Amniotic epithelial cell (primary cell): Measurements from ENCODE around the gene C2CD2L.
"Not testable (repeated sequence)": the region's sequence is repeated elsewhere in the genome, so short reads cannot be mapped to it uniquely, and the experiment has no call there.

Experiments used
- DNase-seq: peaks from one replicate; pipeline ENCODE4 v3.0.0-alpha.2; 2010; ENCODE audit warnings: low read depth

The C2CD2L gene

GRCh38 chr11:119115484-119116234 lies 8.5 kb downstream of the C2CD2L start:
- peak; percentile 63 for DNase-seq

GRCh38 chr11:119116235-119116594 lies 9.1 kb downstream of the C2CD2L start:
- DNase-seq = no peak

DNA sequence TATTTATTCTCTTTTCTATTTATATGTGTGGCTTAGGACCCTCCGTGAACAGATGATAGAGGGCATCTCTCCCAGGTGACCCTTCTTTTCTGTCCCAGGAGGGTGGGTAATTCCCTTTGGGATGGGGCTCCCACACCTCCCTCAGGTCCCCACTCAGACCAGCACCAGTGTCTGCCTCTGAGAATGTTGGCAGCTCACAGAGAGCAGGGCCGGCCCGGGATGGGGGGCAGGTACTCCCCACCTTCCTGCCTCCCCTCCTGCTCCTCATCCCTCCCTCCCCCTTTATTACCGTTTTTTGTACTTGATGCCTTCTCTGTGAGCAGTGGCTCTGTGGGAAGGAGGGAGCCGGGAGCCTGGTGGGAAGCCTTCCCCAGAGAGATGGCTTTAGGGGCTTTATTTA lies 9.5 kb downstream of the C2CD2L start:
- no peak for DNase-seq

DNA sequence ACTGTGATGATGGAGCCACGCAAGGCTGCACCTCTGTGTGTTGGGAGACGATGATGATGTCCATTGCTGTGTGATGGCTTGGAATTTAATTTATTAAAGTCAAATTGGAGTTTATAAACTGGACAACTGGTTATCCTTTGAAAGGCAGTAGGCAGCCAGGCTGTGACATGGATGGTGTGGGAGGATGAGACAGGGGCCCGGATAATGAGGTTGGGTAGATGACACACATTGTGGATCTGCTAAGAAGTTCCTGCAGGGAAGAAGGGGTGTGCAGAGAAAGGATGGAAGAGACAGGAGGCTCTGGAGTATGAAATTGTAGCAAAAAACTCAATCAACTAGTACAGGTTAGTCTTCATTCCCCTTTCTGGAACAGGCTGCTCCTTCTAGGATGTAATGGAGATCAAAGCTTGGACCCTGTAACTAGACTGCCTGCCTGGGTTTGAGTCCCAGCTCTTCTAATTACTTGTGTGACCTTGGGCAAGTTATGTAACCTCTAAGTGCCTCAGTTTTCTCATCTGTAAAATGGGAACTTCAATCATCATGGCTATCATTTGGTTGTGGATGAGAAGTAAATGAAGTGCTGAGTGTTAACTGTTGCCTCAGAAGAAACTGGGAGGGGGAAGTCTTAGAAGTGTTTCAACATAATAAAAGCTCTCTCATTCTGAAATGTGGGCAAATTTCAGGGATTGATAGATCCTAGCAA lies 10.0 kb downstream of the C2CD2L start:
- no peak for DNase-seq

GRCh38 chr11:119118227-119118626 lies 11.1 kb downstream of the C2CD2L start:
- no peak for DNase-seq

DNA sequence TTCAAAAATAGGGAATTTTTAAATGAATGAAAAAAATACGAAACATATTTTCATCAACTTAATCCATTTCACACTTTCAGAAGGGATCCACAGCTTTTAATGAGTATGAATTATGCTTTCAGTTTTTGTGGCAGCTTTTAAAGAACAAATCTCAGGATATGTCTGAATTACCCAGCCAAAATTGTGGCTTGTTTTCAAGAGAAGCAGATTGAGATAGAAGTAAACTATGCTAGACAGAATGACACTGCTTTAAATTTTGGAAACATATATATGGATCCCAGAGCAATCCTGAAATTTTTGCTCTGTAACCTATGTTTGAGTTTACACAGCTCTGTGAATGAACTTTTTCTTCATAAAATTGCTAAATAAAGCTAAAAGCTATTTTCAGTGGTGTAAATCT lies 11.8 kb downstream of the C2CD2L start:
- DNase-seq = no peak

- peak; percentile 31 for DNase-seq
Measured at GRCh38 chr11:119120639-119121007, 13.5 kb downstream of the C2CD2L start.

GRCh38 chr11:119121008-119121810 lies 14.1 kb downstream of the C2CD2L start, which contains the start of gene HINFP:
Gene HINFP, plus strand, starts transcription at chr11:119121580. Its CDS starts 5,365 bp downstream, at chr11:119126945.
- peak; percentile 99 for DNase-seq

DNA sequence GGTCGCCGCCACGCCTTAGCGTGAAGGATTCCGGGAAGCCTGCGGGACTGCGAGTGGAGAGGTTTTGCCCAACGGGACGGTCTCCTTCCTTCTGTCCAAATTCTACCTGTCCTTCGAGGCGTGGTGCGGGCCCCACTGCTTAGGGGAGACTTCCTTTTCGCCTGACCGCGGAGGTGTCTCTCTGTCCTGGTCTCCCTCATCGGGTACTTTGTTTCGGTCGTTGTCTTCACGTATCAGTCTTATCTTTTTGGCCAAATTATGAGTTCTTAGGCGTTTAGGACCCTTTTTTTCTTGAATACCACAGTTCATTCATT lies 14.6 kb downstream of the C2CD2L start:
- no peak for DNase-seq

DNA sequence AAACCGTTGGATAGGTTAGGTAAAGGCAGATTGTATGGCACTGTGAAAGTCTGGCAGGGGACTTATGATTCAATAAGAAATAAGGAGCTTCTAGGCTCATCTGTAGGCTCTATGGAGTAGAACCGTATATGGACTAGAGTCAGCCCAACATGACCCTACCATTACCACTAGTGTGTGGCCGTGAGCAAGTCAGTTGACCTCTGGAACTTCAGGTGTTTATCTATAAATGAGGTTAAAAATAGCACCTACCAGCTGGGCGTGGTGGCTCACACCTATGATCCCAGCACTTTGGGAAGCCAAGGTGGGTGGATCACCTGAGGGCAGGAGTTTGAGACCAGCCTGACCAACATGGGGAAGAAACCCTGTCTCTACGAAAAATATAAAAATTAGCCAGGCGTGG lies 18.7 kb downstream of the C2CD2L start:
- no peak for DNase-seq

GRCh38 chr11:119126675-119127268 lies 19.6 kb downstream of the C2CD2L start:
- peak; percentile 37 for DNase-seq

GRCh38 chr11:119130662-119131061 lies 23.5 kb downstream of the C2CD2L start:
- DNase-seq = peak; percentile 83

GRCh38 chr11:119134389-119134978 lies 27.3 kb downstream of the C2CD2L start:
- peak; percentile 12 for DNase-seq

- DNase-seq = not testable (repeated sequence)
Measured at GRCh38 chr11:119139276-119139675, 32.1 kb downstream of the C2CD2L start.

GRCh38 chr11:119144825-119145486 lies 37.8 kb downstream of the C2CD2L start:
- DNase-seq = peak; percentile 71

GRCh38 chr11:119145551-119145950 lies 38.4 kb downstream of the C2CD2L start:
- DNase-seq = no peak

DNA sequence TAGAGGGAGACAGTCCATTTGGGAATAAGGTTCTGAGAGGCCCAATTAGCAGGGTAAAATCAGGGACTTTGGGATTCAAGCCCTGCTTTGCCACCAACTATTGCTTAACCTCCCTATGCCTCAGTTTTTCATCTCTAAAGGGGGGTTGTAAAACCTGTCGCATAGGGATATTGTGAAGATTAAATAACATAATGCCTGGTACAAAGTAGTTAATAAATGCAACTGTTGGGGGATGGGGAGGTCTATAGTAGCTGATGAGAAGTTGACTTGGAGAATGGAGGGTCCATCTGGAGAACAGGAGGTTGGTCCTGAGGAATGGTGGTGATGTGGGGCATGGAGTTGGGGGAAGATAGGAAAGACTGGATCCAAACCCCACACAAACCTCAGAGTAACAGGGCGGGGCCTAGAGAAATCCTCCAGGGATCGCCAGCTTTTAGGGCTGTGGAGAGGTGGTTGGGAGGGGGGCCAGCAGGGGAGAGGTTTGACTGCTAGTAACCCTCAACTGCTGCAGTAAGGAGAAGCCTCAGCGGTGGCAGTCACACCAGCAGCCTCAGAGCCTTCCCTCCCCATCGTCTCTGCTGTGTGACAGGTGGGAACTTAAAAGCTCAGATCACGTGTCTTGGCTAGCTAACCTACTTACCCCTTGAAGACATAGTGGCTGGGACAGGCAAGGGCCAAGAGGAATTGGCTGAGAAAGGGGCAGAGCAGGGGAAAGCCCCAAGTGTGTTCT lies 40.6 kb downstream of the C2CD2L start:
- DNase-seq = no peak

GRCh38 chr11:119148720-119149017 lies 41.5 kb downstream of the C2CD2L start:
- no peak for DNase-seq

GRCh38 chr11:119149018-119149785 lies 42.1 kb downstream of the C2CD2L start, which contains the start of gene ABCG4:
Gene ABCG4, plus strand, starts transcription at chr11:119149052. Its CDS starts 914 bp downstream, at chr11:119149966.
- no peak for DNase-seq

DNA sequence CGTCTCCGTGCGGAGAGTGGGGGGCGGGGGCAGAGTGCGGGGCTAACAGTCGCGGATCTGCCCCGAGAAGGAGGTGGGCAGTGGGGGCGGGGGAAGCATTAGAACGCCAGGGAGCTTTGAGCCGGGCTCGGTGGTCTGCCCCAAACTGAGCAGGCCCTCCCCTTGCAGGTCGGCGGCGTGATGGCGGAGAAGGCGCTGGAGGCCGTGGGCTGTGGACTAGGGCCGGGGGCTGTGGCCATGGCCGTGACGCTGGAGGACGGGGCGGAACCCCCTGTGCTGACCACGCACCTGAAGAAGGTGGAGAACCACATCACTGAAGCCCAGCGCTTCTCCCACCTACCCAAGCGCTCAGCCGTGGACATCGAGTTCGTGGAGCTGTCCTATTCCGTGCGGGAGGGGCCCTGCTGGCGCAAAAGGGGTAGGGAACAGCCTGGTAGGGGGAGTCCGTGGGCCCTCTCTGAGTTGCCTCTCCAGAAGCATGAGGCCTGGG lies 42.7 kb downstream of the C2CD2L start:
- DNase-seq = no peak
